Tibial artery (tissue), 4 donors: Measurements from ENCODE around the gene ESCO1.

ENCODE experiments used
- DNase-seq, 2 donors: peaks; one replicate each; pipeline ENCODE4 v3.0.0-alpha.2; 2019
- H3K27ac ChIP-seq, 2 donors: fragments of 200-600 bp; sonication (generic) in 1 of 2; 1 replicate in 1 of 2; 2 replicates in 1 of 2; pipeline ENCODE4 v1.5.1; 2018 to 2019; ENCODE audit warnings: mild to moderate bottlenecking in 1 of 2
- H3K27me3 ChIP-seq, 2 donors: fragments of 200-600 bp; sonication (generic) in 1 of 2; one replicate each; pipeline versions ENCODE4 v1.5.1 to v1.6.0; 2016 to 2019
- H3K36me3 ChIP-seq, 3 donors: fragments of 200-600 bp; sonication (generic) in 2 of 3; one replicate each; pipeline ENCODE4 v1.5.1; 2016 to 2019; ENCODE audit warnings: mild to moderate bottlenecking in 2 of 3
- H3K4me1 ChIP-seq, 4 donors: fragments of 200-600 bp; sonication (generic) in 2 of 4; 1 replicate in 3 of 4; 2 replicates in 1 of 4; pipeline ENCODE4 v1.5.1; 2016 to 2019
- H3K4me3 ChIP-seq, 2 donors: fragments of 200-600 bp; sonication (generic) in 1 of 2; 1 replicate in 1 of 2; 2 replicates in 1 of 2; pipeline ENCODE4 v1.5.1; 2018 to 2019; ENCODE audit warnings: mild to moderate bottlenecking in 2 of 2
- H3K9me3 ChIP-seq, 3 donors: fragments of 200-600 bp; sonication (generic) in 1 of 3; one replicate each; pipeline ENCODE4 v1.5.1; 2016 to 2019
- CTCF ChIP-seq, 2 experiments: fragments of 200-600 bp in 1 of 2; fragments of 450-650 bp in 1 of 2; IDR thresholded peaks; one replicate each; pipeline ENCODE4 v1.5.1; 2017 to 2019; ENCODE audit warnings: antibody characterized with exemption in 2 of 2, mild to moderate bottlenecking in 1 of 2, moderate library complexity in 1 of 2
- intact Hi-C: fragments of 100-400 bp; cut with DNase I; formaldehyde crosslinking; loops from one replicate; pipeline ENCODE4 v1.15.0; 2023; ENCODE audit warnings: low total_unique reads

ESCO1 gene

DNA sequence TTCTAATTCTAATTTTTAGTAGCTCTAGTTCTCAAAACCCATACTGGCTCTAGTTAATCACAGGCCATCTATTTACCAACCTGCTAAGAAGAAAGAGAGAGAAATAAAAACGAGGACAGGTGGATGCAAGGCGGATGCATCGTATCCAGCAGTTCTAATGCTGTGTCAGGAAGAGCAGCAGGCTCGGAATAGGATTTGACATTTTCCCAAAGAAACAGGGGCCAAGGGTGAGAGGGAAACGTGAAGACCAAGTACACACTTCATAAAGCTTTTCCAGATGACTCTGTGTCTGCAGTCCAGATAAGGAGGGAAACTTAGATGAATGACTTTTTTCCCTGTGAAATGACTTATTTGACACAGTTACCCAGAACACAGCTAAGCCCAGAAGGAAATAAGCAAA lies 117.5 kb downstream of the ESCO1 start:
- Histone ChIP-seq H3K27ac (no peak overlapping the region), H3K4me1 (peaks cover 0 to 15% (median 0%) of the 10 kb centered on the region in 4 donors), H3K9me3 (no peaks in the 10 kb centered on the region), H3K27me3 (no peaks in the 10 kb centered on the region), H3K4me3 (no peak overlapping the region), H3K36me3 (no peaks in the 10 kb centered on the region)
- DNase-seq = no peak
- no peak for TF ChIP-seq CTCF (IDR thresholded peaks at IDR 0.05)
- intact Hi-C loops = no loop called here

DNA sequence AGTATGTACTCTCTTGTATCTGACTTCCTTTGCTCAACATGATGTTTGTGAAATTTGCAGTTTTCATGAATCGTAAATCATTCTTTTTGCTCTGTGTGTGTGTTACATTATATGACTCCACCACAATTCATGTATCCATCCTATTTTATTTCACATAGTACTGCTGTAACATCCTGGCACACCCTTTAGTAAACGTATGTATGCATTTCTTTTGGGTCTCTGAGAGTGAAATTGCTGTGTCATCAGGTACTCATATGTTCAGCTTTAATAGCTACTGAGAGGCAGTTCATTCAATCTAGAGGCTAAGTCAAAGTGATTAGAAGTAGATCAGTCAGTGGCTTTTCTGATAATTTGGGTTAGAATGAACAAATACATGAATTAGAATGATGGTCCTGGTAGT lies 118.8 kb downstream of the ESCO1 start:
- no peak for TF ChIP-seq CTCF (IDR thresholded peaks at IDR 0.05)
- DNase-seq = no peak
- no peak overlapping the region for H3K4me3 ChIP-seq
- intact Hi-C loops = no loop called here
- H3K27ac ChIP-seq = no peak overlapping the region
- peaks cover 0 to 15% (median 0%) of the 10 kb centered on the region in 4 donors for H3K4me1 ChIP-seq
- H3K9me3 ChIP-seq = no peaks in the 10 kb centered on the region
- H3K27me3 ChIP-seq = no peaks in the 10 kb centered on the region
- no peaks in the 10 kb centered on the region for H3K36me3 ChIP-seq

DNA sequence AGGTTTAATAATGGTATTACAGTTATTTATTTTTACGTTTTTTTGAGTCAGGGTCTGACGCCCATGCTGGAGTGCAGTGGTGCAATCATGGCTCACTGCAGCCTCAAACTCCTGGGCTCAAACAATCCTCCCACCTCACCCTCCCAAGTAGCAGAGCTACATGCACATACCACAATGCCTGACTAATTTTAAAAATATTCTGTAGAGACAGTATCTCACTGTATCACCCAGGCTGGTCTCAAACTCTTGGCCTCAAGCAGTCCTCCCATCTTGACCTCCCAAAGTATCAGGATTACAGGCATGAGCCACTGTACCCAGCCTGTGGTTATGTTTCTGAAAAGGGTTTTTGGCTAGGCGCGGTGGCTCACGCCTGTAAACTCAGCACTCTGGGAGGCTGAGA lies 120.8 kb downstream of the ESCO1 start:
- no peak for TF ChIP-seq CTCF (IDR thresholded peaks at IDR 0.05)
- Histone ChIP-seq H3K36me3 (no peaks in the 10 kb centered on the region), H3K4me3 (no peak overlapping the region), H3K27me3 (no peaks in the 10 kb centered on the region), H3K27ac (no peak overlapping the region), H3K9me3 (no peaks in the 10 kb centered on the region), H3K4me1 (peaks cover 0 to 15% (median 0%) of the 10 kb centered on the region in 4 donors)
- intact Hi-C loops = no loop called here
- DNase-seq = no peak
